Ovary (tissue), 3 donors: ENCODE data around the gene RERE.

Experiments used
- CTCF ChIP-seq, 3 donors: fragments of 450-650 bp in 2 of 3; fragments of 200-600 bp in 1 of 3; IDR thresholded peaks; one replicate each; pipeline versions ENCODE4 v1.5.1 to v1.8.0; 2016 to 2022; ENCODE audit warnings: antibody characterized with exemption in 3 of 3, mild to moderate bottlenecking in 1 of 3
- EP300 ChIP-seq: sonication (generic); formaldehyde crosslinking; IDR thresholded peaks from one replicate; pipeline ENCODE4 v1.6.1; 2017; ENCODE audit warnings: antibody characterized with exemption
- donor health status: DM: no; HTN: no; CAD: no.

- TF ChIP-seq CTCF (IDR thresholded peaks at IDR 0.05) (no peak), EP300 (no peak)
Observed at GRCh38 chr1:8356256-8357209, 460.9 kb downstream of the RERE start.
